NCI-H146 treated with DMSO at 0.1 percent for 48 hours (cell line): Measurements from ENCODE around the gene GNAZ.
"Not testable (repeated sequence)": the region's sequence is repeated elsewhere in the genome, so short reads cannot be mapped to it uniquely, and the experiment has no call there.

Experiments used
- DNase-seq: peaks from one replicate; lab custom pipeline; 2025; ENCODE audit not compliant: unreplicated experiment; lab: John Stamatoyannopoulos, UW

GNAZ gene

GRCh38 chr22:23130697-23131096, 60.4 kb downstream of the GNAZ start:
- DNase-seq, result no peak

- no peak for DNase-seq
Measured at GRCh38 chr22:23131931-23132330, 61.6 kb downstream of the GNAZ start.

GRCh38 chr22:23132376-23133091, 62.2 kb downstream of the GNAZ start:
- no peak for DNase-seq

- DNase-seq, result no peak
Measured at GRCh38 chr22:23133922-23134321, 63.6 kb downstream of the GNAZ start.

- not testable (repeated sequence) for DNase-seq
Measured at GRCh38 chr22:23136991-23137390, 66.7 kb downstream of the GNAZ start.

- DNase-seq, result no peak
Measured at GRCh38 chr22:23137468-23137867, 67.1 kb downstream of the GNAZ start.

GRCh38 chr22:23137905-23138561, 67.7 kb downstream of the GNAZ start:
- no peak for DNase-seq

- no peak for DNase-seq
Measured at GRCh38 chr22:23138584-23139435, 68.5 kb downstream of the GNAZ start.

- no peak for DNase-seq
Measured at GRCh38 chr22:23140385-23140784, 70.1 kb downstream of the GNAZ start.

GRCh38 chr22:23142546-23143105, 72.3 kb downstream of the GNAZ start:
- DNase-seq, result no peak

GRCh38 chr22:23143119-23143518, 72.8 kb downstream of the GNAZ start:
- DNase-seq, result no peak

- no peak for DNase-seq
Measured at GRCh38 chr22:23144432-23144831, 74.1 kb downstream of the GNAZ start.

- DNase-seq, result peak; percentile 95
Measured at GRCh38 chr22:23144932-23145877, 74.9 kb downstream of the GNAZ start, which contains the start of gene RAB36. Gene RAB36 (plus strand): TSS chr22:23145477. CDS start chr22:23146617, 1,140 bp downstream.

GRCh38 chr22:23145878-23146470, 75.7 kb downstream of the GNAZ start:
- no peak for DNase-seq

- no peak for DNase-seq
Measured at GRCh38 chr22:23146478-23147205, 76.3 kb downstream of the GNAZ start.

GRCh38 chr22:23147617-23148387, 77.5 kb downstream of the GNAZ start:
- no peak for DNase-seq

- DNase-seq, result no peak
Measured at GRCh38 chr22:23149743-23150238, 79.5 kb downstream of the GNAZ start.

- DNase-seq, result no peak
Measured at GRCh38 chr22:23150762-23151161, 80.4 kb downstream of the GNAZ start.
